HG03095 (cell line): Measurements from ENCODE around the gene VILL.
"Not testable (repeated sequence)": the region's sequence is repeated elsewhere in the genome, so short reads cannot be mapped to it uniquely, and the experiment has no call there.

Experiments used
- ATAC-seq: cut with Tn5 transposase; IDR thresholded peaks from one replicate; pipeline ENCODE4 v1.9.1; 2021; ENCODE audit warnings: moderate library complexity; ENCODE audit not compliant: unreplicated experiment

Gene VILL

DNA sequence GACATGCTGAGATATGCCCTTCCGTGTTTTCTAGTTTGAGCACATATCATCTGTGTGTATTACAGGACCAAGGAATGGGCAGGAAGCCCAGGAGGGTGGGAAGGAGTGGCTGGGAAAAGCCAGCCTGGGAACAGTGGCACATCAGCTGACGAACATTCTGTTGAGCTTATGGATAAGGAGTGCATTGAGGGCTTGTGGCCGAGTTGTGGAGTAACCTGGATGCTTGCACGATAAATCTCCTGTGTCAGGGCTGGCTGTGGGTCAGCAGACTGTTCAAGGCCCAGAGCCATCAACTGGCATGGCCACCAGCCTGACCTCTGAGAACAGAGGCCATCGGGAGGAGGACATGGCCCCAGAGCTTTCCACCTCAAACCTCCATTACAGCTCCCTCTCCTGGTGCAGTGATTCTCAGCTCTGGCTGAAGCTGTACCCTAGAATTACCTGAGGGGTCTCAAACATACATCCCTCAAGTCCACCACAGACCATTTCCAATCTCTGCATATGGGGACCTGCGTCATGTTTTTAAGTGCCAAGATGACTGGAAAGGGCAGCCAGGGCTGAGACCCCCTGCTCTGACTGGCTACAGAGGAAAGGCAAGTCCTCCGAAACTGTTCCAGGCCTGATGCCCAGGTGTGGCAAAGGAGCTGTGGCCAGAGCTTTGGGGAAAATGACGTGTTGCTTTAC lies 4.8 kb upstream of the VILL start:
- ATAC-seq: no peak

DNA sequence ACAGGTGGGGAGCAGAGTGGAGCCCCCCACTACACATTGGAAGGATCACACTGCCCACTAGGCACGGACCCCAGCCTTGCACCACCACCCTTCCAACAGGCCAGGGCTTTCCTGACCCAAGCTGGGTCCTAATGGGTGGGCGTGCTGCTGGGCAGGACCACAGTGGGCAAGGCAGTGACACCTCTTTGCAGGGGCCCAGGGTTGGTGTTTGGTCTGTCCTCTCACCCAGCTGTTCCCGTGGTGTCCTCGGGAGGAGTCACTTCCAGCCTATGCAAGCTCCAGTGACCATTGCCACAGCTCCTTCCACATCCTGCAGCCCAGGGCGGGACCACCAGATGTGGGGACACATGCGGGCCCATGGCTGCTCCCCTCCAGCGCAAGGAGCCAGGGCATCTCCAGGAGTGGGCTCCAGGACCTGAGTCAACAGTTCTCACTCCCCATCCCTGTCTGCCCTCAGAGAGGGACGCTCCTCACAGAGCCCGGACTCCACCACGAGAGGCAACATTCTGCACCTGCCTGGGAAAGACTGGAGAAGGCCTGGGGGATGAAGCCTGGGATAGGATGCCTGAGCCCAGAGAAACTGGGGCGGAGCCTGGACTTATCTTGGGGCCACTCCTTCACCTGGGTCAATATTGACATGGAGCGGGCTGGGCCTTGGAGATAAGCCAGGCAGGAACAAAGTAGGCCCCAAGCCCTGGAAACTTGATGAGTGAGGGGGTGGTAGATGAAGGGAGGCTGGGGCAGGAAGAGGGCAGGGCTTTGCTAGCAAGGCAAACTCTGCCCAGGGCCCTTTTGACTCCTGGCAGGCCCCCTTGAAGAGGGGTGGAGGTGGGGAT lies 3.9 kb upstream of the VILL start:
- no peak for ATAC-seq

DNA sequence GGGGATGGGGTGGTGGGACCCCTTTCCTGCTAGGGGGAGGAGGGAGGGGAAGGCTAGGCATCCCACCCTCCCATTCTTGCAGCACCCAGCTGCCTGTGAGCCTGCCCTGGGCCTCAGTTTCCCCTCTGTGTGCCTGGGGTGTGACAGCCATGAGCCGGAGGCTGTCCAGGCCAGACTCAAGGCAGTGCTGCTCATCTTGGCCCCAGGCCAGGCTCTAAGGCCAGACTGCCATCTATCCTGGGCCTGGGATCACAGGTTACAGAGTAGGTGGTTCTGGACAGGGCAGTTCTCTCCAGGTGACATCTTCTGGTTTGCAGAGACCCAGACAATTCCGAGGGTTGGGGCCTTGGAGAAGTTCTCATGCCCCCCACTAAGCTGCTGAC lies 3.3 kb upstream of the VILL start:
- ATAC-seq: no peak

DNA sequence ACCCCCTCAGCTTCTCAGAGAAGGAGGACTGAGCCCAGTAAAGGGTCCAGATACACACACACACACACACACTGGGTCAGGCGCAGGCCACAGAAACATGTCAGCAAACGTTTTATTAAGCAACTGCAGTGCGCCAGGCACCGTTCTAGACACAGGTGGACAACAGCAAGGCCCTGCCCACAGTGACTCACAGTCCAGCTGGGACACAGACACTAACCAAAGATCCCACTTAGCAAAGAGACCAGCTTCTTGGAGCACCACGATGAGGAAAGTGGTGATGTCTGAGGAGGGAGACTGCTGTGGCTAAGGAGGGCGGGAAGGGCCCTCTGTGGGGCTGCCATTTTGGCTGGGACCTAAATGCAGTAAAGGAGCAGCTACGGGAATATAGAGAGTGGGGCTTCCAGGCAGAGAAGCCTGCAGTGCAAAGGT lies 2.8 kb upstream of the VILL start:
- no peak for ATAC-seq

DNA sequence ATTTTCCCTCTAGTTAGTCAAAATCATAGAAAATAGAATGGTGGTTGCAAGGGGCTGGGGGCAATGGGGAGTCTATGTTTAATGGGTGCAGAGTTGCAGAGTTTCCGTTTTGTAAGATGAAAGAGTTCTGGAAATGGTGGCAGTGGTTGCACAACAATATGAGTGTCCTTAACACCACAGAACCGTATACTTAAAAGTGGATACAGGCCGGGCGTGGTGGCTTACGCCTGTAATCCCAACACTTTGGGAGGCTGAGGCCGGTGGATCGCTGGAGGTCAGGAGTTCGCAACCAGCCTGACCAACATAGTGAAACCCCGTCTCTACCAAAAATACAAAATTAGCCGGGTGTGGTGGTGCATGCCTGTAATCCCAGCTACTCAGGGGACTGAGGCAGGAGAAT lies 2.2 kb upstream of the VILL start:
- ATAC-seq: not testable (repeated sequence)

DNA sequence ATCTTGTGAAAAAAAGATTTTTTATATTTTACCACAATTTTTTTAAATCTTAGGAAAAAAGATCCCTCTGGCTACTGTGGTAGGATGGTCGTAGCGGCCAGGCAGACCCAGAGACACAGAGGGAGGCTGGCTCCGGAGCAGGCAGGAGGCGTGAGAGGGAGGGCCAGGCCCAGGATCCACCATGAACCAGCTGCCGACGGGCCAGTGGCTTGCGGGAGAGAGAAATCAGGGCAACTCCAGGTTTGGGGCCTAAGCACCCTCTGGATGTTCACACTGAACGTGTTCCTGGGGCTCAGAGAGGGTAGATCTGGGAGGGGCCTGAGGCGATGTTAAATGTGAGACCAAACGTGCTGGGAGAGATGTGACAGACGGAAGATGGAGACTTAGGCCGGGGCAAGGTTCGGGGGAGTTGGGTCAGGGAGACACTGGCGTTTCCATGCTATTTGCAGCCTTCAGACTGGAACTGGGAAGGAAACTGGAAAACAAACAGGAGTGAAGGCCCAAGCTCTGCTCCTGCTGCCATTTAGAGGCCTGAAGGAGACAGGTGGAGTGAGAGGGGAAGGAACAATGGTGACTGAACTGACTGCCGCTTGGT lies 1.6 kb upstream of the VILL start:
- no peak for ATAC-seq

DNA sequence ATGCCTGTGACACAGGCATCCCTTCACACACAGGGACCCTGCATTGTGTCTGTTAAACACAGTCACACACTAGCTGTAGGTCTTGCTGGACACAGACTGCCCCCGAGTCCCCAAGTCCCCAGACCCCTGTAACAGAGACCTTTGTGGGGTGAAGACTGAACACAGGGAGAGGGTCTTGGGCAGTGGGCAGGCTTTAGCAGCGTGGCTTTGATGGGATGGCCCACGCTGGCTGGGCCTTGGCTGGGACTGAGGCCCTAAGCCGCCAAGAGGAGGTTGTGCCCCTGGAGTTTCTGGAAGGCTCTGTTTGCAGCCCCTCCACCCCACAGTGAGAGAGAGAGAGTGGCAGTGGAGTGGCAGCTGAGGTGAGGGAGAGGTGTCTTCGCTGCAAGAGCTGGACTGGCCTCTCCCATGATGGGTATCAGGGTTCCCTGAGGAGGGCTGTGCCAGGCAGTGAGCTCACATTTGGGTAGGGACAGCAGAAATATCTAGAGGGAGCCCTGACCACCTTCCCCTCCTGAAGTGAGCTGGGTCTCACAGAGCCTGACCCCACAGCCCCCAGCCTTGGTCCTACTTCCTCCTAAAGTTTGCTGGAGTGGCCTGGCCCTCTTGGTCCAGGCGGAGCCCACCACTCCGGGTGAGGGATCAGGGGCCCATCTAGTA lies 635 bp upstream of the VILL start:
- ATAC-seq: no peak

DNA sequence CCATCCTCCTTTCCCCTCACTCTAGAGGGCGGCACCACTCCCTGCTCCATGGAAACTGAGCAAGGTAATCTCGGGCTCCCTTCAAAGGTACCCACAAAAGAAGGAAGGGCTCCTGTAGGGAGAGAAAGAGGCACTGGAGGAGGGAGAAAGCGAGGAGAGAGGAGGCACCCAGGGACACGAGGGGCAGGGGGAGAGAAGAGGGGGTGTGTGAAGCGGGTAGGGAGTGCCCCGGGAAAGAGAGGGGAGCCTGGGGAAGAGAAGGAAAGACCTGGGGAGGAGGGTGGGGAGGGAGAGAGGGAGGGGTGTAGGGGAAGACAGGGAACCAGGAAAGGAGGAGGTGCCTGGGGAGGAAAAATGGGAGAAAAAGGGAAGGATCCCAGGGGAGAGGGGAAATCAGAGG lies 523 bp downstream of the VILL start:
- ATAC-seq: no peak

DNA sequence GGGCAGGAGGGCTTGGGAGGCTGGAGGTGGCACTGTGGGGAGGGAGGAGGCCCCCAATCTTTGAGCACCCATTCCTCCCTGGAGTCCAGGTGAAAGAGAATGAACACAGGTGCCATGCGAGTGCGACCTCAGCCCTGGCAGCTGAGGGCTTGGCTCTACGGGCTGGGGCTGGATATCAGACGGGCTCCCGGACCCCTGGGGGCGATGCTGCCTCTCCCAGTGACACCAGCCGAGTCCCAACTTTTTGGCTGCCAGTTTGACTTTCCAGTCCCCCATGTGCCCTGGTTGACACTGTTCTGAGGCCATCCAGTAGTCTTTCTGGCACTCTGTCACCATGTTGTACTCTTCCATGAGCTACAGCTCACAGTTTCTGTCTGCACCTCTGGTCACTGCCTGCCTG lies 1.2 kb downstream of the VILL start:
- ATAC-seq: no peak

DNA sequence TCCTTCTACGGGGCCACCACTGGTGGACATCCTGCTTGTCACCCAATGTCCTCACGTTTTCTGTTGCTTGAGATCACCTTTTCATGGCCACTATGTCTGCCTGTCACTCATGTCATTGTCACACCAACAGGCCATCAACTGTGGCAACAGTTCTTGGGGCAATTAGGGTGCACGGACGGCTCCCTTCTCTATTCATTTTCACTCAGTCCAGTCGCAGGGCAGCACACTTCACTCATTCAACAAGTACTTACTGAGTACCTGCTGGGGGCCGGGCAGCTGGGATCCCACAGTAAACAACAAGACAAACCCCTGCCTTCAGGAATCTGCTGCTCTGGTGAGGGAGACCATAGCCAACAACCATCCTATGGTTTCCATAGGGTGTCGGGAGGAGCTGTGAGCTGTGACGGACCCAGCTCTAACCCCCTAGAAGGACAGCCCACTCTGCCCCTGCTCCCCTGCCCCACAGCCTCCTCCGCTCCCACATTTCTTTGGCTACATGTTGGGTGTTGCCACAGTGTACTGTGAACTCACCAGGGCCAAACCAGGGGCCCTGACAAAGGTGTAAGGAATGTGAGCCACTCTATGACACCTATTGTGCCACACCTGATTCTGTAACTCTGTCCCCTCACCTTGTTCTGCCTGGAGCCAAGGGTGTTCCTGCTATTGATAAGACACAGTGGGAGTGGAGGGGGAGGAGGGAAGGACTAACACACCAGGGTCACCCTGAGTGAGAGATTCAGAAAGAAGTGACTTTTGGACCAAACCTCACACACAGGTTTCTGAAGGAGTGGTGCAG lies 1.9 kb downstream of the VILL start:
- no peak for ATAC-seq

DNA sequence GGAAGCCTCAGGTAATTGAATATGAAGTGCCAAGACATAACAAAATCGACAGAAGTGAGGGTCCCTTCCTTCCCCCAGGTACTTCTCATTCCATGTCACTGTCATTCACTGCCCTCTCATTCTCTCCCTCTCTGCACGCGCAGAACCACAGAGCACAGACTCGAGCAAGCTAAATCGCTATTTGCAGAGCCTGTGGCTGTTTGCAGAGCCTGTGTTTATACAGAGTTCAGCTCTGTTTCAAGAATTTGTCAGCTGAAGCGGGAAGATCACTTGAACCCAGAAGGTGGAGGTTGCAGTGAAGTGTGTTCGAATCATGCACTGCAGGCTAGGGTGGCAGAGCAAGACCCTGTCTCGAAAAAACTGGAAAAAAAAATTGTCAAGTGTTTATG lies 2.5 kb downstream of the VILL start:
- no peak for ATAC-seq

DNA sequence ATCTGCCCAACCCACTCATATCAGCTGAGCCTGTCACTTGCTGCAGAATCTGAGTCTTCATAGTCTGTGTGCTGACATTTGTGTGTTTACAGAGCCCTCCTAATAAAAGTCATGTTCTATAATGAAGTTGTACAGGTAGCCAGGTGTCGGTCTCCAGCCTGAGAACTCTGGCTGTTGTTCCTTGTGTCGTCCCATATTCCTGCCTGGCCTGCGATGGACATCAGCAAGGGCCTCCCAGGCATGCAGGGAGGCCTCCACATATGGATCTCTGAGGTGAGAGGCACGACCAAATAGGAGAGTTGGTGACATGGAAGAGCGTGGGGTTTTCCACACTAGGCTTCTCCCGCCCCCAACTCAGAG lies 2.9 kb downstream of the VILL start:
- ATAC-seq: no peak

DNA sequence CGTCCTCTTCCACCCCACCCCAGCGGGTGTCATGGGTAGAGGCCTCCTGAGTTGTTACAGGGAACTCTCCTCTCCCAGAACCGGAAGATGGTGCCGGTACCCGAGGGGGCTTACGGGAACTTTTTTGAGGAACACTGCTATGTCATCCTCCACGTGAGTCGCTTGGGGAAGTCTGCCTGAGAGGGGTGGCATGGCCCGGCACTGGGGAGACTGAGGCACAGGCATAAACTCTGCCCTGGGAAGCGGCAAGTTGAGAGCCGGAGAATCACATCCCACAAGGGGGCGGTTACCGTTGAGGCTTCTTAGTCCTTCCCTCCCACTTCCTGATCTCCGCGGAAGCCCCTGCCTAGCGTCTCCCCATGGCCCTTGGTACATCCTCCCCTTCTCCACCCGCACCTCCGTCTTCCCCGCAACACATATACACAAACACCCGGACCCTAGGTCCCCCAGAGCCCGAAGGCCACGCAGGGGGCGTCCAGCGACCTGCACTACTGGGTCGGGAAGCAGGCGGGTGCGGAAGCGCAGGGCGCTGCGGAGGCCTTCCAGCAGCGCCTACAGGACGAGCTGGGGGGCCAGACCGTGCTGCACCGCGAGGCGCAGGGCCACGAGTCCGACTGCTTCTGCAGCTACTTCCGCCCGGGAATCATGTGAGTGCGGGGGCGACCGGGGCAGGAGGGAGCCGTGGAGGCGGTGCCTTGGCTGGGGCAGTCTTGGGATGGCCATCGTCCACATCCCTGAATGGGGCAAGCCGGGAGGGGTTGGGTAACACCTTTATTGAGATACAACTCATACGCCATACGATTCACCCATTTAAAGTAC lies 3.4 kb downstream of the VILL start:
- peak; percentile 54 for ATAC-seq

DNA sequence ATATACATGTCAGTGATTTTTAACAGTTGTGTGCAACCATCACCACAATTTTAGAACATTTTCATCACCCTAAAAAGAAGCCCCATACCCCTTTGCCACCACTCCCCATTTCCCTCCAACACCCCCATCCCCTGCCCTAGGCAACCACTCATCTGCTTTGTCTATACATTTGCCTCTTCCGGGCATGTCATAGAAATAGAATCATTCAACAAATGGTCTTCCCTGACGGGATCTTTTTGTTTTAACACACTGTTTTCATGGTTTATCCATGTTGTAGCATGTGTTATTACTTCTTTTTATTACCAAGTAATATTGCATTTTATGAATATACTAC lies 4.0 kb downstream of the VILL start:
- ATAC-seq: no peak

DNA sequence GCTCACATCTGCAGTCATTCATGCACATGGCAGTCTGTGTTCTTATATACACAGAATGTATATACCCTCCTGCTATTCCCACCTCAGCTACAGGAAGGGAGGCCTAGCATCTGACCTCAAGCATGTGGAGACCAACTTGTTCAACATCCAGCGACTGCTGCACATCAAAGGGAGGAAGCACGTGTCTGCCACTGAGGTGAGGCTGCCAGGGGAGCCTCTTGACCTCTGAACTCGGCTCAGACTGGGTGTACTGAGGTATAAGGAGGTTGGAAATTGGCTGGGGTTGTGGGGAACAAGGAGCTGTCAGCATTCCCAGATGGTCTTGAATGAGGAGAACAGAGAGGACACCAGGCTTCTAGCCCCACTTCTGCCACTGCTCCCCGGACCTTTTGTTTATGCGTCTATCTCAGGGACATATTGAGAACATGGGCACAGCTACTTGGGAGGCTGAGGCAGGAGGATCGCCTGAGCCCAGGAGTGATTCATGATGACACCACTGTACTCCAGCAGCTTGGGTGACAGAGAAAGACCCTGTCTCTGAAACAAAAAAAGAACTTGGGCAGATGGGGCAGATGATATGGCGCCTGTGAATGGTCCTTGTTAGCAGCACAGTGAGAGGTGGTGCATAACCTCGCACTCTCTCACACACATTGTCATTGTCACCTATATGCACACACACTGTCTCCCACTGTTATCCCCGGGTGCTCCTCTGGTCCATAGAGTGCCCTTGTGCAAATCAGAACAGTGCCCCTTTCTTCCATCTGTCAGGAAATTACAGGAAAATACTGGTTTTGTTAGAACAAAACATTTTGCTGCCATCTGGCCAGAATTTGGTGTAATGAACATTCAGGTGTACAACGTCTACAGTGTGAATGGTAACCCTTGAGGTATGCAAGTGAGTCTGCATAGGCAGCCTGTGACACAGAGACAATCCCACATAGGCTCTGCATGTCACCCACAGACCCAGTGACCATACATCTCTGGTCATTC lies 5.4 kb downstream of the VILL start:
- no peak for ATAC-seq

DNA sequence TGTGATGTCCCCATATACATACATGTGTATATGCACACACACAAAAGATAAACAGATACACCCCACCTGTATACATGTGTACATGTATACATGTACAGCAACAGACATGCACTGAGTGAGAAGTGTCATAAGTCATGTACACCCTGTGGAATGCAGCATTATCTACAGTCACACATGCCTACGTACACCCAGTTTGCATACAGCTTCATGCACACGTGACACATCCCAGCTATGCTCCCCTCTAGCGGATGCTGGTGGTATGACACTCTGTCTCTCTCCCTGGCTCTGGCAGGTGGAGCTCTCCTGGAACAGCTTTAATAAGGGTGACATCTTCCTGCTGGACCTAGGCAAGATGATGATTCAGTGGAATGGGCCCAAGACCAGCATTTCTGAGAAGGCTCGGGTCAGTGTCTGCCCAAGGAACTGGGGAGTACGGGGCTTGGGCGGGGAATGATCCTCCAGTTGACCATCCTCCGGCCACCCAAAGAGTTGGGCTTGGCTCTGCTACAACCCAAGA lies 6.3 kb downstream of the VILL start:
- peak; percentile 49 for ATAC-seq

DNA sequence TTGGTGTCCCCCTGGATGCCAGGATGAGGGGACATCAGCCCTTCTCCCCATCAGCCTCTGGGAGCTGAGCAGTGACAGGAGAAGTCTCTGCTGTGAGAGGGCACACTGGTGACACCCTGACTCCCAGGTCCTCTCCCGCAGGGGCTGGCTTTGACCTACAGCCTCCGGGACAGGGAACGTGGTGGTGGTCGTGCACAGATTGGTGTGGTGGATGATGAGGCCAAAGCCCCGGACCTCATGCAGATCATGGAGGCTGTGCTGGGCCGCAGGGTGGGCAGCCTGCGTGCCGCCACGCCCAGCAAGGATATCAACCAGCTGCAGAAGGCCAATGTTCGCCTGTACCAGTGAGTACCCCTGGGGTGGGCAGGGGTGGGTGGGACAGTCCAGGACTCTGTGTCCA lies 6.8 kb downstream of the VILL start:
- ATAC-seq: no peak

DNA sequence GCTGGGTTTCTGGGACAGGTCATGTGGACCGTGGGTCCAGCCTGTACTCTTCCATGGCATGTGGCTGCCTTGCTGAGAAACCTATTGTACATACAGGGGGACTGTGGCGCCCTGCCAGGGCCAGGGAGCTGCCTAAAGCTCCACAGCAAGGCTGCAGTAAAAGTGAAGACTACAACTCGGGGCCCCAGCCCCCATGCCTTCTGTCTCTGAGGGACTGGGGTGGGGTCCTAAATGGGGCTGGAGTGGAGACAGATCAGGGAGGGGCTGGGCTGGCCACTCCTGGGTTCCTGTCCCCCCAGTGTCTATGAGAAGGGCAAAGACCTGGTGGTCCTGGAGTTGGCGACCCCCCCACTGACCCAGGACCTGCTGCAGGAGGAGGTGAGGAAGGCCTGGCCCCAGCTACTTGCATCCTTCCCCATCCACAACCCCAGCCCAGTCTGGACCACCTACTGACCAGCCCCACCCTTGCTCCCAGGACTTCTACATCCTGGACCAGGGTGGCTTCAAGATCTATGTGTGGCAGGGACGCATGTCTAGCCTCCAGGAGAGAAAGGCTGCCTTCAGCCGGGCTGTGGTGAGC lies 7.3 kb downstream of the VILL start:
- ATAC-seq: no peak
